Measurements from ENCODE around the gene CTNNBL1. TPM values are rescaled to one million over a fixed set of nuclear protein-coding genes. Genes with fewer than 3 reads are reported as not detected.

The CTNNBL1 gene
- total RNA-seq, 1 donor from 2014 or later = 67.0 TPM

GRCh38 chr20:37878835-37879599 is 185.2 kb downstream of the CTNNBL1 start:
- no peak overlapping the region for H3K4me2 ChIP-seq (ENCODE audit: low read length)
- no peak overlapping the region for H2AFZ ChIP-seq (ENCODE audit: low read depth, low read length)
- FAIRE-seq = no peak
- no peak overlapping the region for H3K4me3 Mint-ChIP-seq (ENCODE audit: unreplicated experiment)
- H3K4me3 ChIP-seq (ENCODE audit: insufficient read depth, low read depth, low read length) = no peak overlapping the region
- H3K9me3 Mint-ChIP-seq (ENCODE audit: unreplicated experiment) = no peaks in the 10 kb centered on the region
- no peak overlapping the region for H3K27ac Mint-ChIP-seq (ENCODE audit: unreplicated experiment)
- DNase-seq (ENCODE audit: low read depth) = no peak
- H3K4me1 ChIP-seq (ENCODE audit: insufficient read depth, low read length) = no peaks in the 10 kb centered on the region
- H3K36me3 ChIP-seq (ENCODE audit: insufficient read depth, low read length) = no peaks in the 10 kb centered on the region
- H3K27me3 ChIP-seq (ENCODE audit: insufficient read depth, low read length) = no peaks in the 10 kb centered on the region
- H3K79me2 ChIP-seq (ENCODE audit: insufficient read depth, low read length) = no peaks in the 10 kb centered on the region
- no peaks in the 10 kb centered on the region for H3K4me1 Mint-ChIP-seq (ENCODE audit: low read depth, unreplicated experiment)
- TF ChIP-seq EZH2 (IDR thresholded peaks at IDR 0.05; ENCODE audit: insufficient read depth, low read length) = no peak
- TF ChIP-seq CTCF (IDR thresholded peaks at IDR 0.05; ENCODE audit: insufficient read depth, low read depth, low read length) = no peak
- peaks cover 27% of the 10 kb centered on the region for H3K27me3 Mint-ChIP-seq (ENCODE audit: low read depth, unreplicated experiment)
- no peaks in the 10 kb centered on the region for H3K9me3 ChIP-seq (ENCODE audit: insufficient read depth, low read depth, low read length)
- peaks cover 4% of the 10 kb centered on the region for H3K36me3 Mint-ChIP-seq (ENCODE audit: low read depth, unreplicated experiment)
- no peak overlapping the region for H3K9ac ChIP-seq (ENCODE audit: low read length)
- no peak overlapping the region for H3K27ac ChIP-seq (ENCODE audit: low read depth, low read length)
- no peaks in the 10 kb centered on the region for H4K20me1 ChIP-seq (ENCODE audit: insufficient read depth, low read length)

- FAIRE-seq = no peak
Observed at GRCh38 chr20:37879843-37880242, 186.0 kb downstream of the CTNNBL1 start.

More at GRCh38 chr20:37879843-37880242, 186.0 kb downstream of the CTNNBL1 start:
- H3K4me2 ChIP-seq (ENCODE audit: low read length) = no peak overlapping the region
- no peak overlapping the region for H2AFZ ChIP-seq (ENCODE audit: low read depth, low read length)
- Mint-ChIP-seq H3K27ac (ENCODE audit: unreplicated experiment) (no peak overlapping the region), H3K4me1 (ENCODE audit: low read depth, unreplicated experiment) (no peaks in the 10 kb centered on the region), H3K27me3 (ENCODE audit: low read depth, unreplicated experiment) (peaks cover 27% of the 10 kb centered on the region), H3K36me3 (ENCODE audit: low read depth, unreplicated experiment) (no peaks in the 10 kb centered on the region), H3K9me3 (ENCODE audit: unreplicated experiment) (peaks cover 2% of the 10 kb centered on the region), H3K4me3 (ENCODE audit: unreplicated experiment) (no peak overlapping the region)
- TF ChIP-seq EZH2 (IDR thresholded peaks at IDR 0.05; ENCODE audit: insufficient read depth, low read length) = no peak
- TF ChIP-seq CTCF (IDR thresholded peaks at IDR 0.05; ENCODE audit: insufficient read depth, low read depth, low read length) = no peak
- H4K20me1 ChIP-seq (ENCODE audit: insufficient read depth, low read length) = no peaks in the 10 kb centered on the region
- no peaks in the 10 kb centered on the region for H3K36me3 ChIP-seq (ENCODE audit: insufficient read depth, low read length)
- H3K27ac ChIP-seq (ENCODE audit: low read depth, low read length) = no peak overlapping the region
- no peak overlapping the region for H3K4me3 ChIP-seq (ENCODE audit: insufficient read depth, low read depth, low read length)
- no peaks in the 10 kb centered on the region for H3K9me3 ChIP-seq (ENCODE audit: insufficient read depth, low read depth, low read length)
- no peaks in the 10 kb centered on the region for H3K79me2 ChIP-seq (ENCODE audit: insufficient read depth, low read length)
- H3K9ac ChIP-seq (ENCODE audit: low read length) = no peak overlapping the region
- DNase-seq (ENCODE audit: low read depth) = no peak
- H3K4me1 ChIP-seq (ENCODE audit: insufficient read depth, low read length) = no peaks in the 10 kb centered on the region
- H3K27me3 ChIP-seq (ENCODE audit: insufficient read depth, low read length) = no peaks in the 10 kb centered on the region
